GM10847 (cell line): ENCODE results near the gene APOA4.

Experiments
- POLR2A ChIP-seq: IDR thresholded peaks from 2 replicates; pipeline ENCODE4 v1.6.1; 2011; ENCODE audit not compliant: insufficient read length; ENCODE audit errors: extremely low read depth

APOA4 gene

DNA sequence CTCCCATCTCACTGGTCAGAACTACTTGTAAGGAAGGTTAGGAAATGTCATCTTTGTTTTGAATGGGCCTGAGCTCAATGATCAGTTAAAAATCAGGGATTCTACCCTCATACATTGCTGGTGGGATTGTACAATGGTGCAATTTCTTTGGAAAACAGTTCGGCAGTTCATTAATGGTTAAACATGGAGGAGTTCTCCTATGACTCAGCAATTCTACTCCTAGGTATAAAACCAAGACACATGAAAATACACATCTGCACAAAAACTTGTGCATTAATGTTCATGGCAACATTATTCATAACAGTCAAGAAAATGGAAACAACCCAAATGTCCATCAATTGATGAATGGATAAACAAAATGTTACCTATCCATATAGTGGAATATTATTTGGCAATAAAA lies 26.6 kb downstream of the APOA4 start:
- TF ChIP-seq POLR2A, result no peak

- TF ChIP-seq POLR2A, result no peak
These were observed 28.3 kb downstream of the APOA4 start for GRCh38 chr11:116794851-116795250.

GRCh38 chr11:116793772-116794097 lies 29.4 kb downstream of the APOA4 start:
- TF ChIP-seq POLR2A, result no peak

DNA sequence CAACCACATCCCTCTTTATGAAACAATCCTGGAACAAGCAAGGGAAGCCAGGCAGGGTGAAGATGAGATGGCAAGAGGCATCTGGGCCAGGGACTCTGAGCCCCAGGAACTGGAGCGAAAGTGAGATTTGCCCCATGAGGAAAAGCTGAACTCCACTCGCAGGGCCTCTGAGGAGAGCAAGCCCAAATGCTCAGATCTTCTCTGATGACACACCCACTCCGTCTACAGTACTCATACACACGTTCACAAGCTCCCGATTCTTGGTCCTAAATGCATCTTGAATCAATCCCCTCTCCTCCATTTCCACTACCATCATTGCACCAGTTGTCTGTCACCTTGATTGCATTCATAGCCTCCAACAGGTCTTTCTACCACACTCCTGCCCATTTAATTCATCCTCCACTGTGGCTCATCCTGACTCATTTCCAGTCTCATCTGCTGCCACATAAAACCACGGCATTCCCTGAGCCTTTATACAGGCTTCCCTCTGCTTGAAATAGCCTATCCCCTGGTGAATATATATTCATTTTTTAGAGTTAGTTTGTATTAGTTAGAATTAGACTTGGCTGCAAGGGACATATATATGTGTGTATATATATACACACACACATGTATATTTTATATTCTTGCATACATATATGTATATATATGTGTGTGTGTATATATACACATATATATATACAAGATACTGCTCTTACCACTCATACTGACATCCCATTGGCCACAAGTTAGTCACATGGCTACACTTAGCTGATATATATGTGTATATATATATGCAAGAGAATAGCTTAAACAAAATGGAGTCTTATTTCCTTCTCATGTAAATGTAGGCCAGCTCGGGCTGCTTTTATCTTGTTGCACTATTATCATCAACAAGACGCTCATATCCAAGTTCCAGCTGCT lies 30.0 kb downstream of the APOA4 start:
- TF ChIP-seq POLR2A, result no peak

- TF ChIP-seq POLR2A, result no peak
These were observed 30.8 kb downstream of the APOA4 start for GRCh38 chr11:116792144-116792868.

GRCh38 chr11:116791813-116792143 lies 31.3 kb downstream of the APOA4 start, which contains the start of gene APOA5:
APOA5 (minus strand) TSS chr11:116791879; CDS start chr11:116791860, 19 bp downstream.
- no peak for TF ChIP-seq POLR2A

GRCh38 chr11:116791002-116791812 lies 31.9 kb downstream of the APOA4 start:
- no peak for TF ChIP-seq POLR2A

- no peak for TF ChIP-seq POLR2A
These were observed 32.7 kb downstream of the APOA4 start for GRCh38 chr11:116790167-116791001.

- no peak for TF ChIP-seq POLR2A
These were observed 34.1 kb downstream of the APOA4 start for GRCh38 chr11:116788975-116789374.

DNA sequence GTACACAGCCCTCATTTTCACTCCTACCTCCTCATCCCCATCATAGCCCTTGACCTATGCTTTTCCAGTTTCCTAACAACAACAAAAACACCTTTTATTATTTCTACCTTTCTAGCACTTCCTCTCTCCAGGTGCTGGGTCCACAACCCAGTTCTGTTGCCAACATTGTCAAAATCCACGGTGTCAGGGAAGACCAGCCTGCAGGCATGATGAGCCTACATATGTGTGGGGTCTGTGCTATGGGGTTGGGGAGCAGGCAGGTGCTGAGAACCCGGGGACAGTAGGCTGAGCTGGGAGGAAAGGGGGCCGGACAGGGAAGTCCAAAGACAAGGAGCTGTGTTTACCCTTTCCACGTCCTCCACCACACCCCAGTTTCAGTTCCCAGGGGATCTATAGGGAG lies 34.6 kb downstream of the APOA4 start:
- no peak for TF ChIP-seq POLR2A

GRCh38 chr11:116787786-116788486 lies 35.2 kb downstream of the APOA4 start, which contains the start of gene ZPR1:
ZPR1 (minus strand) TSS chr11:116788023; CDS start chr11:116787990, 33 bp downstream.
- TF ChIP-seq POLR2A, result peak; percentile 85

GRCh38 chr11:116787436-116787785 lies 35.7 kb downstream of the APOA4 start:
- TF ChIP-seq POLR2A, result no peak

DNA sequence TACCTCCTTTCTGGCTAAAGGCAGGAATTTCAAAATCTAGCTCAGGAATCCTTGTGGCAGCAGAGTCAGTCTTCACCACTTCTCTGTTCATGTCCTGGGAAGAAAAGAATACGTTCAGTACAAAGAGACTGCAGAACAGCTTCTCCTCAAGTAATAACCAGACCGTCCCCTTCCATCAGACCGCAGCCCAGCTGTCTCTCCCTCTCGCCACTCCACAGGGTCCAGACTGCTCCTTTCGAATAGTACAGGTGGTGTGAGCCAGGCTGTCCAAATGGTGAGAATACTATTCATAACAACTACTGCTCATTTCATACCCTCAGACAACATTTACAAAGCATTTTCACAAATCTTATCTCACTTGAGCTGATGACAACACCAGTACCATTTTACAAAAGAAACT lies 36.1 kb downstream of the APOA4 start:
- no peak for TF ChIP-seq POLR2A

DNA sequence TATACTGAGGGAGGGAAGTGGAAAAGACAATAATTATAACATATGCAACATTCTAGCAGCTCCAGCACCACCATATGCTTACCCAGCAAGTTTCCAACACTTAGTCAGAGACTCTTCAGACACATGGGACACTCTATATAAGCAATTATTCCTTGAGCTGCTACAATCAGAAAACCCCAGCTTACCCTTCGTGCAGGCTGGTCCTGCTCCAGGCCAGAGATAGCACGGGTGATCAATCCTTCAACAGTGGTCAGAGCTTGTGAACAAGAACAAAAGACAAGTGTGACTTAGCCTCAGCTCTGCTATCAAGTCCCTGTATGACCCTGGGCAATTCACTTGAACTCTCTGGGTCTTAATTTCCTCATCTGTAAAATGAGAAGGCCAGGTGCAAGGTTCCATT lies 36.8 kb downstream of the APOA4 start:
- TF ChIP-seq POLR2A, result no peak

DNA sequence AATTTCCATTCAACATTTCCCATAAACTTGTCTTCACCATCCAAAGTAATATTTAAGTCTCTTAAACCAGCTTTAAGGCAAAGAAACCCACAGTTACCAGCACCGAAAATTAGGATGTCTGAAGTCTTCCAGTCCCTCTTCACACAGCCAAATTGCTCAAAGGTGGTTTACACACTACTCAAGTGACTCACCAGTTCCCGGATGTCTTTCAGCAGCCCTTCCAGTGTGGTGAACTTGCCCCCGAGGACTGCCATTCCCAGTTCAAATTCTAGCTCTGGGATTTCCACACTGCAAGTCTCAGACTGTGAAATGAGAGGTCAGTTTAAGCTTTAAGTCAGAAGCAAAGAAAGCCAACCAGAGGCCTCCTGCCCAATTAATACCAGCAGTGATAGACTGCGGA lies 40.4 kb downstream of the APOA4 start:
- no peak for TF ChIP-seq POLR2A

DNA sequence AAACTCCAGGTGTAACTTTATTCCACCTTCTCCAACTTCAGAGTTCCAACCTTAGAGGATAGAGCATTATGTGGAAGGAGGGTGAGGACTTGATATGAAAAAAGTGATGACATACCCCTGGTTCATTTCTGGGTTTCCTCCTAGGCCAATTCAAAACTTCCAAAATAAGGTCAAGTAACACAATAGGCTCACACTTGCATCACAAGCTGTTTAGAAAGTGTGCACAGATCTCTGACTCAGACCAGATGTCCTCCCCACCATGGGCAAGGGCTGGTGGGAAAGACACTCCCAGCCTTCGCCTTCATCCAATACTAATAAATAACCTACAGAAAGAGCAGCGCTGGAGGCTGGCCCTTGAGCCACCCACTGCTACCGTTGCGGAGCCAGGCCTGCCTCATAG lies 44.5 kb downstream of the APOA4 start:
- no peak for TF ChIP-seq POLR2A
